IPS DF 4.7 (cell line): ENCODE results near the gene KCNRG.
"Not testable (repeated sequence)": the region's sequence is repeated elsewhere in the genome, so short reads cannot be mapped to it uniquely, and the experiment has no call there.

Experiments
- DNase-seq: peaks from one replicate; pipeline ENCODE4 v3.0.0-alpha.2; 2013; ENCODE audit warnings: low spot score; ENCODE audit errors: extremely low read depth

KCNRG gene, protein sequence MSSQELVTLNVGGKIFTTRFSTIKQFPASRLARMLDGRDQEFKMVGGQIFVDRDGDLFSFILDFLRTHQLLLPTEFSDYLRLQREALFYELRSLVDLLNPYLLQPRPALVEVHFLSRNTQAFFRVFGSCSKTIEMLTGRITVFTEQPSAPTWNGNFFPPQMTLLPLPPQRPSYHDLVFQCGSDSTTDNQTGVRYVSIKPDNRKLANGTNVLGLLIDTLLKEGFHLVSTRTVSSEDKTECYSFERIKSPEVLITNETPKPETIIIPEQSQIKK

GRCh38 chr13:50015258-50015657 is at the start of gene KCNRG:
Gene KCNRG, plus strand, starts transcription at chr13:50015444. Its CDS starts 50 bp downstream, at chr13:50015494.
- no peak for DNase-seq

DNA sequence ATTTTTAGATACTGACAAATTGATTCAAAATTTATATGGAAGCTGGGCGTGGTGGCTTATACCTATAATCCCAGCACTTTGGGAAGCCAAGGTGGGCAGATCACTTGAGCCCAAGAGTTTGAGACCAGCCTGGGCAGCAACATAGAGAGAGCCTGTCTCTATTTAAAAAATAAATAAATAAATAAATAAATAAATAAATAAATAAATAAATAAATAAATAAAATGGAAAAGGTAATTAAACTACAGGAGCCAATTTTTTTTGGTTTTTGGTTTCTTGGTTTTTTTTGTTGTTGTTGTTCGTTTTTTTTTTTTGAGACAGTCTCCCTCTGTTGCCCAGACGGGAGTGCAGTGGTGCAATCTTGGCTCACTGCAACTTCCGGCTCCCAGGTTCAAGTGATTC is 47.8 kb upstream of the KCNRG start:
- no peak for DNase-seq

DNA sequence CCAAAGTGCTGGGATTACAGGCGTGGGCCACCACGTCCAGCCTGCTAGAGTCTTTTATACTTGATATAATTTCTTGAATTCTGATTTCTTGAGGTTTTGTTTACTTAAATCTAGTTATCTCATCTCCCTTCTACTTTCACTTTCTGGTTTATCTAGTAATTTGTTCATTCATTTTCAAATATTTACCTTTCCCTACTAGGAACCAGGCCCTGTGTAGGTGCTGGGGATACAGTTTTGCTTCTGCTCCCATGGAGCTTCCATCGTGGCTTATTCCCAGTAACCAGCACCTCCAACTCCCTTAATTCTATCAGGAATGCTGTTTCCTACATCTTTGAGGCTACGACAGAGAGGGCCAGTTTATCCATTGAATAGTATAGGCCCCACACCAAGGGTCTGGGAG is 42.5 kb upstream of the KCNRG start:
- no peak for DNase-seq

- DNase-seq: no peak
Observed at GRCh38 chr13:49975826-49976225, 39.4 kb upstream of the KCNRG start.

- peak; percentile 64 for DNase-seq
Observed at GRCh38 chr13:49976314-49977258, 38.7 kb upstream of the KCNRG start.

DNA sequence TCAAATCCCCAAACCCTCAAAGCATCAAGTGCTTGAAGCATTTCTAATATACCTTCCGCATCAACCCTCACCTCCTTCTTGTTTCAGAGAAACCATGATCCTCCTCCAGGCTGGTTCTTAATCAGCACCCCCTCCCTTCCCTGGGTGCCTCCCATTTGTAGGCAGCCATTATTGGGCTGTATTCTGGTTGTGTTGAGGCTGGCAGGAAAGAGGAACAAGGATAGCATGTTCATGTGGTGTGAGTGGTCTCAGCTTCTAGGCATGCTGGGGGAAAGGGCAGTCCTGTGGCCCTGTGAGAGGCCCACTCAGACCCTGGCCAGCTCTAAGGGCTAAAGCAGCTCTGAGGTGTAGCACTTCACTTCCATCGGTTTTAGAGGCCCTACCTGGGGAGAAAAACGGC is 37.3 kb upstream of the KCNRG start:
- no peak for DNase-seq

GRCh38 chr13:49980266-49980665 is 35.0 kb upstream of the KCNRG start:
- DNase-seq: no peak

DNA sequence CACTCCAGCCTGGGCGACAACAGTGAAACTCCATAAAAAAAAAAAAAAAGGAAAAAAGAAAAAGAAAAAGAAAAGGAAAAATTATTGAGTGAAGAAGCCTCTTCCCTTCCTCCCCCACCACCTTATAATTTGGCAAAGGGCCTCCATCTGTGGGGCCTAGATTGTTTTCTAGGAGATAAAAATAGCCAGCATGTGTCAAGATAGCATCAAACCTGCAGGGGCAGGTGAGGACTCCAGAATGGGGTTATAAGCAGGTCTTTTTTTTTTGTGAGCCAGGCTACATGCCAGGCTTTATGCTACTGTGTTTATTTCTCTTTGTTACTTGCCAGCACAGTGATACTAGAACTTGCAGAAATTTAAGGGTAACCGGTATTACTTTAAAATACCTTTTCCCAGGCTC is 30.1 kb upstream of the KCNRG start:
- no peak for DNase-seq

GRCh38 chr13:49986471-49986870 is 28.8 kb upstream of the KCNRG start:
- no peak for DNase-seq

DNA sequence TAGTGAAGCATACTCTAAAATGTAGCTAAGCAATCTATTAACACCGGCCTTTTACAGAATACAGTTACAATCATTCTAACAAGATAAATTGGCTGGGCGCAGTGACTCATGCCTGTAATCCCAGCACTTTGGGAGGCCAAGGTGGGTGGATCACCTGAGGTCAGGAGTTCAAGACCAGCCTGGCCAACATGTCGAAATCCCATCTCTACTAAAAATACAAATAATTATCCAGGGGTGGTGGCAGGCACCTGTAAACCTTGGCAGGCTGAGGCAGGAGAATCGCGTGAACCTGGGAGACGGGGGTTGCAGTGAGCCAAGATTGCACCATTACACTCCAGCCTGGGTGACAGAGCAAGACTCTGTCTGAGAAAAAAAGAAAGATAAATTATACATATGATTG is 24.6 kb upstream of the KCNRG start:
- DNase-seq: not testable (repeated sequence)

DNA sequence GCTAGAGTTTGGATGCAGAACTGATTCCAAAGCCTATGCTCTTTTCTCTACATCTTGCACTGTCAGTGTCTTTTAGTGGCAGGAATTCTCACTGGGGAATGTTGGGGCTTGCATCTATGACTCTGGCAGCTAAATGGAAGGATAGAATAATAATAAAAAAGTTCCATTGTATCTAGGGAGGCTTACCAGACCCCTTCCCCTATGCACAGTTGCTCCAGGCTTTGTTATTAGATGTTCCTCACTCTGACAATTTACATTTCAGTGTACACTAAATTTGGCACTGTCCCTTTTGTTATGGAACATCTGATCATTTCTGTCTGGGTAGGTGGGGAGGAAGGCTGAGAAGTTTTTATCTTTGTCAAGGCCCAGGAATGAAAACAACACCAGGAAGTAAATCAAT is 22.1 kb upstream of the KCNRG start:
- no peak for DNase-seq

GRCh38 chr13:49993666-49994065 is 21.6 kb upstream of the KCNRG start:
- DNase-seq: no peak

DNA sequence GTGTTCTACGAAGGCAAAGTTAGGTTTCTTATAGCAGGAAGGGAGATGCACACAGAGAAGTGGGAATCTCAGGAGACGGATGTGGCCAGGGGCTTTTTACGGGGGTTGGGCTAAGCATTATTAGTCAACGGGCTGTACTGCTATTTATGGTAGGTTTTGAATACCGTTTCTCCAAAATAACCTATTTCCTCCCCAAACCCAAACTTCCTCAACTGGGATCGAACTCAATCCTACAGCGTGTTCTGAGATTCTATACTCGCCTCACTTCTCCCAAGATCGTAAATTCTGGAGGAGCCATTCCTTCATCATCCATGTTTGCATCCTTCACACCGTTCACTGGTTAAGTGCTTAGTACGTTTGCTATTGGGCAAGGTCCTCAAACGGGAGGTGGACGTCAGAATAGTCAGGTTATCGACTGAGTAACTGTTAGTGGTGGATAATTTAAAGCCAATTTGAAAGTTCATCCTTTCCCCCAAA is 19.6 kb upstream of the KCNRG start:
- no peak for DNase-seq

DNA sequence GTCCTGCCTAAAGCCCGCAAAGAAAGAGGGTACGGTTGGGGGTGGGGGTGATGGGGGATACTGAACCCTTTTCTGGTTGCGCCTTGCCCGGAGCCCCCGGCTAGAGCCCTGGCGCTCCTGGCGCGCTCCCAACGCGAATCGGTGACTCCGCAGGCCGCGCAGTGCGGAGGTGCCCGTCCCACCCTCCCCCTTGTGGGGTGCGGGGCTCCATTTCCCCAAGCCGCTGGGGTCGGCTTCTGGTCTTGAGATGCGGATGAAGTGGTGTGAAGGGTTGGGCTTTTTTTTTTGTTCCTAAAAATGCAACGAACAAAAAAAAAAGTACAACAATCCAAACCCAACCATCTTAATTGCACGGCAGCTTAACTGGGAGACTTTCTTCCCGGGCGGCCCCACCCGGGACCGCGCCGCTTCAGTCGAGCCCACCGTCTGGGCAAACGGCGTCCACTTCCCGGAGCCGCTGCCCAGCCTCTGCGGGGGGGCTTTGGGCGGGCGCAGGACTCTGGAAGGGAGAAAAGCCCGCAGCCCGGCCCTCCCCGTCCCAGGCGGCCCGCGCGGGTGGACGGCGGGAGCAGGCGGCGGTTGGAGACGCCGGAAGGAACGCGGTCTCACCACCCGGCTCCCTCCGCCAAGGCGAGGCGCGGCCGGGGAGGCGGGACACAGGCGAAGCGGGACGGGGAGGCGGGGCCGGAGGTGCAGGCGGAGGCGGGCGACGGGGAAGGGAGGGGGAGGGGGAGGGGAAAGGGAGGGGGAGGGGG is 18.9 kb upstream of the KCNRG start:
- no peak for DNase-seq

- DNase-seq: no peak
Observed at GRCh38 chr13:49996951-49997895, 18.0 kb upstream of the KCNRG start, which contains the start of gene TRIM13. Gene TRIM13, plus strand, starts transcription at chr13:49997042. Its CDS starts 14,899 bp downstream, at chr13:50011941.

DNA sequence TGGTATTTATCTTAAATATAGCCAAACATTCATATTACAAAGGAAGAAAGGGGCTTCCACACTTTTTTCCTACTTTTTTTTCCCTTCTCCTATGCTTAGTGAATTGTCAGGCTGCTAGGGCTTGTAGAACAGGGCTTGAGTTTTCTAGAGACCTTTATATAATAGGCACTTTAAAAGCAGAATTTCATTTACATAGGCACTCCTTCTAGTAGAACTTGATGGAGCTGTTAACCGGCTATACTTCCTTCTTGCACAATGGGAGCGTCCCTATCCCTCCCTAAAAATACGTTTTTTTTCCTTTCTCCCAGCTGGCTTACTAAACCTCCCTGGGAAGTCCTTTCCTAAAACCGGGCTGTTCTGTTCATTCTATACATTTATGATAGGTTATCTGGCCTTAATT is 17.3 kb upstream of the KCNRG start:
- DNase-seq: no peak

- DNase-seq: peak; percentile 72
Observed at GRCh38 chr13:49998714-49999624, 16.3 kb upstream of the KCNRG start.

DNA sequence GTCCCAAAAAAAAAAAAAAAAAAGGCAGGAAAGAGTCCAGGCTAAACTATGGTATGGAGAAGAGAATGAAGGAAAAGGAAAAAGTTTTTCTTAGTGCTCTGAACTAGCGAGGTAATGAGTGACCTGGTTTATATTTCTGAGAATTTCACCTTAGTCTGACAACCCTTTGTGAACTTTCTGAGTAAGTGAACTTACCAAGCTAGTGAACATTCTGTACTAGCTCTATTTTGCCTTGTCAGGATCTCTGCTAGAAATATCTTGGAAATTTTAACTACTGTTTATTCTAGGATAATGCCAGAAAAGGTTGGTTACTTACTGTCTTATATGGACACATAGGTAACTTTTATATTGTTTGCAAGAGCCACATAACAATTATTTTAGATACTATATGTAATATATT is 14.0 kb upstream of the KCNRG start:
- DNase-seq: no peak

- no peak for DNase-seq
Observed at GRCh38 chr13:50006426-50007135, 8.7 kb upstream of the KCNRG start.
